SJCRH30 (cell line): Measurements from ENCODE around the gene SOX1. TPM values are rescaled to one million over a fixed set of nuclear protein-coding genes. Genes with fewer than 3 reads are reported as not detected.

Experiments
- DNase-seq, 2 experiments: peaks; one replicate each; pipeline ENCODE4 v3.0.0-alpha.2; 2015 to 2020
- H3K27ac ChIP-seq: fragments of 250-450 bp; sonication (Bioruptor Pico); 2 replicates; pipeline ENCODE4 v1.5.1; 2020; ENCODE audit warnings: mild to moderate bottlenecking, moderate library complexity
- H3K27me3 ChIP-seq: fragments of 250-450 bp; sonication (Bioruptor Pico); 2 replicates; pipeline ENCODE4 v1.5.1; 2020; ENCODE audit warnings: mild to moderate bottlenecking, moderate library complexity
- H3K36me3 ChIP-seq: fragments of 250-450 bp; sonication (Bioruptor Pico); 2 replicates; pipeline ENCODE4 v1.5.1; 2020; ENCODE audit warnings: mild to moderate bottlenecking, moderate library complexity
- H3K4me1 ChIP-seq: fragments of 250-450 bp; sonication (Bioruptor Pico); 2 replicates; pipeline ENCODE4 v1.5.1; 2020; ENCODE audit warnings: mild to moderate bottlenecking, moderate library complexity
- H3K4me3 ChIP-seq: fragments of 250-450 bp; sonication (Bioruptor Pico); 2 replicates; pipeline ENCODE4 v1.5.1; 2020; ENCODE audit warnings: mild to moderate bottlenecking, moderate library complexity
- H3K9me3 ChIP-seq: fragments of 250-450 bp; sonication (Bioruptor Pico); replicated peaks from 2 replicates; pipeline ENCODE4 v1.5.1; 2020; ENCODE audit warnings: mild to moderate bottlenecking, moderate library complexity
- total RNA-seq: library from RNA; depleted of rRNA; stranded (reverse); fragments of >200 nt; shearing (Covaris generic); gene quantifications from 2 replicates; pipeline ENCODE4 v1.2.3, GENCODE V29; 2014; rRNA removed

SOX1 gene
- total RNA-seq, result not detected in 2 replicates

GRCh38 chr13:112067116-112067741 lies at the start of gene SOX1:
TSS of gene SOX1 (plus strand) at chr13:112067149. CDS start at chr13:112067659, 510 bp downstream.
- DNase-seq, result no peak
- H3K4me1 ChIP-seq, result no peaks in the 10 kb centered on the region
- no peaks in the 10 kb centered on the region for H3K36me3 ChIP-seq
- no peaks in the 10 kb centered on the region for H3K27me3 ChIP-seq
- H3K9me3 ChIP-seq, result no peaks in the 10 kb centered on the region
- no peak within 1 kb of the TSS for H3K27ac ChIP-seq
- H3K4me3 ChIP-seq, result no peak within 1 kb of the TSS

GRCh38 chr13:112024577-112024976 lies 42.4 kb upstream of the SOX1 start:
- no peak for DNase-seq
- Histone ChIP-seq H3K4me3 (no peak overlapping the region), H3K9me3 (no peaks in the 10 kb centered on the region), H3K27me3 (no peaks in the 10 kb centered on the region), H3K4me1 (no peaks in the 10 kb centered on the region), H3K36me3 (no peaks in the 10 kb centered on the region), H3K27ac (no peak overlapping the region)

GRCh38 chr13:112027250-112027649 lies 39.7 kb upstream of the SOX1 start:
- Histone ChIP-seq H3K36me3 (no peaks in the 10 kb centered on the region), H3K27ac (no peak overlapping the region), H3K4me1 (peaks cover 5% of the 10 kb centered on the region; the same call in 1 of the 2 replicates), H3K9me3 (no peaks in the 10 kb centered on the region), H3K4me3 (no peak overlapping the region), H3K27me3 (no peaks in the 10 kb centered on the region)
- DNase-seq, result no peak

GRCh38 chr13:112028481-112028880 lies 38.5 kb upstream of the SOX1 start:
- no peak for DNase-seq
- H3K4me1 ChIP-seq, result peaks cover 12% of the 10 kb centered on the region; the same call in 1 of the 2 replicates
- no peaks in the 10 kb centered on the region for H3K36me3 ChIP-seq
- no peak overlapping the region for H3K27ac ChIP-seq
- H3K27me3 ChIP-seq, result no peaks in the 10 kb centered on the region
- H3K9me3 ChIP-seq, result no peaks in the 10 kb centered on the region
- no peak overlapping the region for H3K4me3 ChIP-seq

GRCh38 chr13:112029143-112029542 lies 37.8 kb upstream of the SOX1 start:
- Histone ChIP-seq H3K4me1 (peaks cover 15% of the 10 kb centered on the region; the same call in 1 of the 2 replicates), H3K4me3 (no peak overlapping the region), H3K27ac (no peak overlapping the region), H3K36me3 (no peaks in the 10 kb centered on the region), H3K27me3 (no peaks in the 10 kb centered on the region), H3K9me3 (no peaks in the 10 kb centered on the region)
- no peak for DNase-seq

- peaks cover 16% of the 10 kb centered on the region; the same call in 1 of the 2 replicates for H3K4me1 ChIP-seq
- DNase-seq, result peak; percentile 39 to 45
- no peaks in the 10 kb centered on the region for H3K27me3 ChIP-seq
- no peaks in the 10 kb centered on the region for H3K9me3 ChIP-seq
- H3K27ac ChIP-seq, result no peak overlapping the region
- no peak overlapping the region for H3K4me3 ChIP-seq
- no peaks in the 10 kb centered on the region for H3K36me3 ChIP-seq
These were observed 34.6 kb upstream of the SOX1 start for GRCh38 chr13:112032186-112032993.

- peak; percentile 46 to 50 for DNase-seq
- Histone ChIP-seq H3K36me3 (no peaks in the 10 kb centered on the region), H3K4me3 (no peak overlapping the region), H3K27me3 (no peaks in the 10 kb centered on the region), H3K27ac (no peak overlapping the region), H3K4me1 (peaks cover 16% of the 10 kb centered on the region; the same call in 1 of the 2 replicates), H3K9me3 (no peaks in the 10 kb centered on the region)
These were observed 32.7 kb upstream of the SOX1 start for GRCh38 chr13:112034231-112034630.

GRCh38 chr13:112034846-112035245 lies 32.1 kb upstream of the SOX1 start:
- Histone ChIP-seq H3K36me3 (no peaks in the 10 kb centered on the region), H3K27me3 (no peaks in the 10 kb centered on the region), H3K4me3 (no peak overlapping the region), H3K4me1 (peaks cover 16% of the 10 kb centered on the region; the same call in 1 of the 2 replicates), H3K27ac (no peak overlapping the region), H3K9me3 (no peaks in the 10 kb centered on the region)
- peak in 1 of 2 experiments; percentile 22 for DNase-seq

GRCh38 chr13:112042496-112042895 lies 24.5 kb upstream of the SOX1 start:
- no peak for DNase-seq
- H3K27ac ChIP-seq, result no peak overlapping the region
- no peaks in the 10 kb centered on the region for H3K9me3 ChIP-seq
- H3K36me3 ChIP-seq, result no peaks in the 10 kb centered on the region
- no peak overlapping the region for H3K4me3 ChIP-seq
- H3K4me1 ChIP-seq, result no peaks in the 10 kb centered on the region
- no peaks in the 10 kb centered on the region for H3K27me3 ChIP-seq

- Histone ChIP-seq H3K27ac (no peak overlapping the region), H3K27me3 (no peaks in the 10 kb centered on the region), H3K4me3 (no peak overlapping the region), H3K4me1 (no peaks in the 10 kb centered on the region), H3K36me3 (no peaks in the 10 kb centered on the region), H3K9me3 (no peaks in the 10 kb centered on the region)
- no peak for DNase-seq
These were observed 14.7 kb upstream of the SOX1 start for GRCh38 chr13:112052213-112052612.

- DNase-seq, result no peak
- no peaks in the 10 kb centered on the region for H3K27me3 ChIP-seq
- no peaks in the 10 kb centered on the region for H3K36me3 ChIP-seq
- H3K4me3 ChIP-seq, result no peak overlapping the region
- no peaks in the 10 kb centered on the region for H3K9me3 ChIP-seq
- no peak overlapping the region for H3K27ac ChIP-seq
- no peaks in the 10 kb centered on the region for H3K4me1 ChIP-seq
These were observed 13.7 kb upstream of the SOX1 start for GRCh38 chr13:112053167-112053743.

- Histone ChIP-seq H3K4me3 (no peak overlapping the region), H3K4me1 (no peaks in the 10 kb centered on the region), H3K27ac (no peak overlapping the region), H3K27me3 (no peaks in the 10 kb centered on the region), H3K36me3 (no peaks in the 10 kb centered on the region), H3K9me3 (no peaks in the 10 kb centered on the region)
- DNase-seq, result no peak
These were observed 13.0 kb upstream of the SOX1 start for GRCh38 chr13:112053744-112054615.

- H3K9me3 ChIP-seq, result no peaks in the 10 kb centered on the region
- H3K27me3 ChIP-seq, result no peaks in the 10 kb centered on the region
These were observed 12.3 kb upstream of the SOX1 start for GRCh38 chr13:112054616-112055015.

More at GRCh38 chr13:112054616-112055015, 12.3 kb upstream of the SOX1 start:
- Histone ChIP-seq H3K4me3 (no peak overlapping the region), H3K36me3 (no peaks in the 10 kb centered on the region), H3K4me1 (no peaks in the 10 kb centered on the region), H3K27ac (no peak overlapping the region)
- DNase-seq, result no peak
